Type B pancreatic cell (in vitro differentiated cells): ENCODE data around the gene KDM4B. TPM values are rescaled to one million over a fixed set of nuclear protein-coding genes. Genes with fewer than 3 reads are reported as not detected.

Experiments used
- DNase-seq: peaks from one replicate; pipeline ENCODE4 v3.0.0; 2021; ENCODE audit warnings: mixed read lengths; ENCODE audit not compliant: unreplicated experiment; ENCODE audit errors: extremely low spot score
- H3K27ac Mint-ChIP-seq: 2 replicates; pipeline ENCODE4 v1.8.0; 2021; ENCODE audit warnings: mild to moderate bottlenecking, mixed read lengths
- H3K27me3 Mint-ChIP-seq: 2 replicates; pipeline ENCODE4 v1.8.0; 2021; ENCODE audit warnings: mixed read lengths
- H3K36me3 Mint-ChIP-seq: 2 replicates; pipeline ENCODE4 v1.8.0; 2021; ENCODE audit warnings: mixed read lengths
- H3K4me1 Mint-ChIP-seq: one replicate; pipeline ENCODE4 v1.8.0; 2021; ENCODE audit warnings: mixed read lengths; ENCODE audit not compliant: unreplicated experiment
- H3K4me3 Mint-ChIP-seq: 2 replicates; pipeline ENCODE4 v1.8.0; 2021; ENCODE audit warnings: mild to moderate bottlenecking, mixed read lengths
- H3K9me3 Mint-ChIP-seq: 2 replicates; pipeline ENCODE4 v1.8.0; 2021; ENCODE audit warnings: mixed read lengths
- CTCF ChIP-seq: fragments of 200-600 bp; sonication (generic); conservative IDR thresholded peaks from 2 replicates; pipeline ENCODE4 v1.5.0; 2021; ENCODE audit warnings: antibody characterized with exemption, mild to moderate bottlenecking
- total RNA-seq: library from RNA; stranded (reverse); gene quantifications from 2 replicates; pipeline ENCODE4 v1.2.1, GENCODE V29; 2021; ENCODE audit warnings: low replicate concordance

The KDM4B gene
- total RNA-seq, 1 donor from 2014 or later: 48.8 TPM

GRCh38 chr19:5095568-5095850 is 126.6 kb downstream of the KDM4B start:
- no peak overlapping the region for H3K4me3 Mint-ChIP-seq
- peaks cover 26% of the 10 kb centered on the region for H3K36me3 Mint-ChIP-seq
- H3K9me3 Mint-ChIP-seq: peaks cover 6% of the 10 kb centered on the region
- DNase-seq: no peak
- no peak for TF ChIP-seq CTCF
- no peak overlapping the region for H3K27ac Mint-ChIP-seq
- no peaks in the 10 kb centered on the region for H3K27me3 Mint-ChIP-seq
- H3K4me1 Mint-ChIP-seq: peaks cover 24% of the 10 kb centered on the region

- Mint-ChIP-seq H3K36me3 (peaks cover 33% of the 10 kb centered on the region), H3K9me3 (peaks cover 6% of the 10 kb centered on the region), H3K4me1 (peaks cover 14% of the 10 kb centered on the region), H3K27ac (no peak overlapping the region), H3K27me3 (no peaks in the 10 kb centered on the region), H3K4me3 (no peak overlapping the region)
- TF ChIP-seq CTCF: no peak
- DNase-seq: no peak
Observed at GRCh38 chr19:5096536-5096935, 127.6 kb downstream of the KDM4B start.

GRCh38 chr19:5097331-5097930 is 128.5 kb downstream of the KDM4B start:
- no peak for TF ChIP-seq CTCF
- Mint-ChIP-seq H3K9me3 (peaks cover 6% of the 10 kb centered on the region), H3K36me3 (peaks cover 33% of the 10 kb centered on the region), H3K4me1 (peaks cover 8% of the 10 kb centered on the region), H3K27ac (no peak overlapping the region), H3K4me3 (no peak overlapping the region), H3K27me3 (no peaks in the 10 kb centered on the region)
- no peak for DNase-seq

- Mint-ChIP-seq H3K36me3 (peaks cover 33% of the 10 kb centered on the region), H3K27ac (no peak overlapping the region), H3K4me3 (no peak overlapping the region)
Observed at GRCh38 chr19:5097959-5098623, 129.2 kb downstream of the KDM4B start.

GRCh38 chr19:5098646-5099045 is 129.7 kb downstream of the KDM4B start:
- peaks cover 6% of the 10 kb centered on the region for H3K9me3 Mint-ChIP-seq
- H3K36me3 Mint-ChIP-seq: peaks cover 33% of the 10 kb centered on the region
- no peaks in the 10 kb centered on the region for H3K27me3 Mint-ChIP-seq
- H3K27ac Mint-ChIP-seq: no peak overlapping the region
- no peak overlapping the region for H3K4me3 Mint-ChIP-seq
- TF ChIP-seq CTCF: no peak
- H3K4me1 Mint-ChIP-seq: peaks cover 5% of the 10 kb centered on the region
- DNase-seq: no peak

More at GRCh38 chr19:5097959-5098623, 129.2 kb downstream of the KDM4B start:
- peaks cover 8% of the 10 kb centered on the region for H3K4me1 Mint-ChIP-seq
- DNase-seq: no peak
- no peaks in the 10 kb centered on the region for H3K27me3 Mint-ChIP-seq
- TF ChIP-seq CTCF: no peak
- H3K9me3 Mint-ChIP-seq: peaks cover 6% of the 10 kb centered on the region
